ENCODE measurements around the gene PTGER3.
"Not testable (repeated sequence)": the region's sequence is repeated elsewhere in the genome, so short reads cannot be mapped to it uniquely, and the experiment has no call there.

The PTGER3 gene

DNA sequence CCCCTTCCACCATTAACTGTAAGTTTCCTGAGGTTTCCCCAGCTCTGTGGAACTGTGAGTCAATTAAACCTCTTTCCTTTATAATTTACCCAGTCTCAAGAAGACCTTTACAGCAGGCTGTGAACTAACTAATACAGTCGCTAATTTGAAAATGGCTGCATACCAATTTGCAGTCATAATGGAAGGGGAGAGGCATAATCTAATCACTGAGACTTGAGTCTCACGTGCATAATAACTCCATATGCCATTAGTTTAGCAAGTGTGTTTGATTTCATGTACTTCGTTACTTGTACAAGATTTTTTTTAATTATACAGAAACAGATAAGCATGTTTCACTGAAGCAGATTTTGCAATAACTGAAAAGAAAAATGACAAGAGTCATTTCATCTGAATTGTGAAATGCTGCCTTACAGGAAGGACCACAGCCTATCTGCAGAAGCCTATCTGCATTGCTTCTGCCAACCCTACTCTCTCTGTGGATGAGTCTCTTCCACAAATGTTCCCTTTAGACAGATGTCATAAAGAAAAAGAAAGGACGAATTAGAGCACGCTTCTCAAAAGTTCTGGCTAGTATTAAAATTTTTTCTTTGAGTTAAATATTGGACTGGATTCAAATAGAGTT is 99.1 kb downstream of the PTGER3 start:
- no peak overlapping the region for H3K4me3 ChIP-seq (ENCODE audit: low read depth, low read length)
- no peak for DNase-seq (ENCODE audit: low read depth)
- TF ChIP-seq, protein P1, sequence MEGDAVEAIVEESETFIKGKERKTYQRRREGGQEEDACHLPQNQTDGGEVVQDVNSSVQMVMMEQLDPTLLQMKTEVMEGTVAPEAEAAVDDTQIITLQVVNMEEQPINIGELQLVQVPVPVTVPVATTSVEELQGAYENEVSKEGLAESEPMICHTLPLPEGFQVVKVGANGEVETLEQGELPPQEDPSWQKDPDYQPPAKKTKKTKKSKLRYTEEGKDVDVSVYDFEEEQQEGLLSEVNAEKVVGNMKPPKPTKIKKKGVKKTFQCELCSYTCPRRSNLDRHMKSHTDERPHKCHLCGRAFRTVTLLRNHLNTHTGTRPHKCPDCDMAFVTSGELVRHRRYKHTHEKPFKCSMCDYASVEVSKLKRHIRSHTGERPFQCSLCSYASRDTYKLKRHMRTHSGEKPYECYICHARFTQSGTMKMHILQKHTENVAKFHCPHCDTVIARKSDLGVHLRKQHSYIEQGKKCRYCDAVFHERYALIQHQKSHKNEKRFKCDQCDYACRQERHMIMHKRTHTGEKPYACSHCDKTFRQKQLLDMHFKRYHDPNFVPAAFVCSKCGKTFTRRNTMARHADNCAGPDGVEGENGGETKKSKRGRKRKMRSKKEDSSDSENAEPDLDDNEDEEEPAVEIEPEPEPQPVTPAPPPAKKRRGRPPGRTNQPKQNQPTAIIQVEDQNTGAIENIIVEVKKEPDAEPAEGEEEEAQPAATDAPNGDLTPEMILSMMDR (IDR thresholded peaks at IDR 0.05; ENCODE audit: low read depth, low read length, missing control alignments) = no peak

DNA sequence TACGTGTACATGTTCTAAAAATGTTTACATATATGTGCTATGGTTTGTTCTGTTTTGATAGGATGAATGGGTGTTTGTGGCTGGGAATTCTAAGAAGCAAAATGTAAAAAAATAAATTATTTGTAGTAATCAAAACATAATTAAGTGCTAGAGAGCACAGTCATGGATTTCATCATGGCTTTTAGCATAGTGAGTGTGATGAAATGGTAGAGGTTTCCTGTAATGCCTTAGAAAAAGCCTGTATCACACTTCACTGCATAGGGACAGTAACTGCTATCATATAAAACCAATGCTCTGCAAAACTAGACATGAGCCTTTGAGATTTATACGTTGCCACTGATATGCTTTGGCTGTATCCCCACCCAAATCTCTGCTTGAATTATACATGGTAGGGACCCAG is 99.8 kb downstream of the PTGER3 start:
- H3K4me3 ChIP-seq (ENCODE audit: low read depth, low read length) = no peak overlapping the region
- no peak for DNase-seq (ENCODE audit: low read depth)
- in situ Hi-C loops (cut with HindIII; ENCODE audit: low sequenced_read_pairs) = no loop called here
- TF ChIP-seq, protein P1 (IDR thresholded peaks at IDR 0.05; ENCODE audit: low read depth, low read length, missing control alignments) = no peak

More for the DNA sequence above, 99.1 kb downstream of the PTGER3 start:
- in situ Hi-C loops (cut with HindIII; ENCODE audit: low sequenced_read_pairs) = no loop called here

DNA sequence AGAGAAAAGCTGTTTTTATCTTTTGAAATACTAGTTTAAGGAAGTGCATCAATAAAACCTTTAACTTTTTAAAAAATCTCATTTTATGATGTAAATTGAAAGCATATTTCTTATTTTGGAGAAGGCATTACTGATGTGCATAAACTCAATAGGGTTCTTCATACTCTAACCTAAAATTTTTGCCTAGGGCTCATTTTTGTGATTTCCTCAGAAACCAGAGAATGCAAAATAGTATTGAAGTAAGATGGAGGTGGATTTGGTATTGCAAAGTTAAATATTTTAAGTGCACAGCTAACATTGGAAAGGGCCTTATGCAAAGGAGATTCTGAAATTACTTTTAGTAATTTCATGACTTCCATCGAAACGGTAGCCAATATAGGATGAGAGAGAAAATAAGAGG is 101.9 kb downstream of the PTGER3 start:
- in situ Hi-C loops (cut with HindIII; ENCODE audit: low sequenced_read_pairs) = no loop called here
- H3K4me3 ChIP-seq (ENCODE audit: low read depth, low read length) = no peak overlapping the region
- DNase-seq (ENCODE audit: low read depth) = no peak
- TF ChIP-seq, protein P1 (IDR thresholded peaks at IDR 0.05; ENCODE audit: low read depth, low read length, missing control alignments) = no peak

DNA sequence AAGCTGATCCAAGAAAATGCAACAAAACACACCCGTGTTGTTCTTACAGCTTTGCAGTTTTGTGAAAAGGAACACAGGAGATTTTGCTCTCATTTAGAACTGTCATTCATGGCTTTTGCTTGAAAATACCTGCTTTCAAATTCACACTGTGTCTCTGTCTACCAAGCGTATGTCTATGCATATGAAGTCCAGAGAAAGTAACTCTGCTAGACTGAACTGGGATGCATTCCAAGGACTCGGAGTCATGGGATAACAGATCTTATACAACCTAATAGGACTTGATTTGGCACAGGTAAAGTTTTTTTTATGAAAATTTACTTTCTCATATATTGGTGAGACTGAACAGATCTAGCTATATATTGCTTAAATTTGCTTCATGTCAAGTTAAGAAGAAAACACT is 102.4 kb downstream of the PTGER3 start:
- TF ChIP-seq, protein P1 (IDR thresholded peaks at IDR 0.05; ENCODE audit: low read depth, low read length, missing control alignments) = no peak
- no peak overlapping the region for H3K4me3 ChIP-seq (ENCODE audit: low read depth, low read length)
- in situ Hi-C loops (cut with HindIII; ENCODE audit: low sequenced_read_pairs) = no loop called here
- no peak for DNase-seq (ENCODE audit: low read depth)

DNA sequence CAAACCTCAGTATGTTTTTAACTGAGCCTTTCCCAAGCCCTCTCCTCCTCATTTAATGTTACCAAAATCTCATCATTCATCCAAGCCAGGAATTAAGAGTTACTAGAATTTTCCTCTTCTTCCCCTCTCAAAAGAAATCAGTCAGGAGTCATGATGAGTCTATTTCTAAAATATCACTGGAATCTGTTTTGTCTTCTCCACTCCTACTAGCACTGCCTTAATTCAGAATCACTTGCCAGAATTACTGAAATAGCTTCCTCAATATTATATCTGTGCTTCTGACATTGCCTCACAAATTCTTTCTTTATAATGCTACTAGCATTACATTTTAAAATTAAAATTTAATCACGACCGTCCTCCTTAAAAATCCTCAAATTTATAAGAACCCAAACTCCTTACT is 106.1 kb downstream of the PTGER3 start:
- in situ Hi-C loops (cut with HindIII; ENCODE audit: low sequenced_read_pairs) = no loop called here
- no peak overlapping the region for H3K4me3 ChIP-seq (ENCODE audit: low read depth, low read length)
- no peak for DNase-seq (ENCODE audit: low read depth)
- TF ChIP-seq, protein P1 (IDR thresholded peaks at IDR 0.05; ENCODE audit: low read depth, low read length, missing control alignments) = no peak

DNA sequence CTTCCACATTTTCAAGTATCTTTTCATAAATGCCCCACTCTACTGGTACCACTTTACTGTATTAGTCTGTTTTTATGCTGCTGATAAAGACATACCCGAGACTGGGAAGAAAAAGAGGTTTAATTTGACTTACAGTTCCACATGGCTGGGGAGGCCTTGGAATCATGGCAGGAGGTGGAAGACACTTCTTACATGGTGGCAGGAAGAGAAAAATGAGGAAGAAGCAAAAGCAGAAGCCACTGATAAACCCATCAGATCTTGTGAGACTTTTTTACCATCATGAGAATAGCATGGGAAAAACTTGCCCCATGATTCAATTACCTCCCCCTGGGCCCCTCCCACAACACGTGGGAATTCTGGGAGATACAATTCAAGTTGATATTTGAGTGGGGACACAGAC is 107.2 kb downstream of the PTGER3 start:
- in situ Hi-C loops (cut with HindIII; ENCODE audit: low sequenced_read_pairs); DNase-seq (ENCODE audit: low read depth); H3K4me3 ChIP-seq (ENCODE audit: low read depth, low read length): not testable (repeated sequence)

DNA sequence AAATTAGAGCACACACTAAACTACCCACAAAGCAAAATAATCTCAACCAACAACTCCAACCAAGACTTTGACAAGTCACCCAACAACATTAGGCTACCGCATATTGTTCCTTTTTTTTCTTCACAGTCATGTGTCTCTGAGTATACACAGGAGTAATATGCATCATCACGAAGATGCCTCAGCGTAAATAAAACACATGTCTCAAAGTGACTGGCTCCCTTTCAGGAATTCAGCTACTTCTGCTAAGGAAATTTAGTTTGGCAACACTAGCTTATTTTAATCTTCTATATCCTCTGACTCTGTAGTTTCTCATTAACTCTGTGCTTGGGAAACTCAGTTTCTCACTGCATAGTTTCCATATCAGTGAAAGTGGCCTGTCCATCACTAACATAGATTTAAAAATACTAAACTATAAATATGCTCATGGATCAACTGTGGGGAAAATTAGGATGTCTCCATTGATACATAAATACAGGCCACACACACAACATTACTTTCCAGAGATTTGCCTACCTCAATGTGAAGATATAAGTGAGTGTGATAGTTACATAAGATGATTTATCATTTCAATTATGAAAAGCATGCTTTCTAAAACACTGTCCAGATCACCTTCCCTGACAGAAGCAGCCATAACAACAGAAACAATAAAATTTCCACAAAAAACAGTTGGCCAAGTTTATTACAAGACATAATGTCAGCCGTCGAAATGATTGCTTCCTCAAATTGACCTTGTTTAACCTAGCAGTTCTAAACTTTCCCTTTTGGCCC is 113.2 kb downstream of the PTGER3 start:
- H3K4me3 ChIP-seq (ENCODE audit: low read depth, low read length) = no peak overlapping the region
- in situ Hi-C loops (cut with HindIII; ENCODE audit: low sequenced_read_pairs) = no loop called here
- TF ChIP-seq, protein P1 (IDR thresholded peaks at IDR 0.05; ENCODE audit: low read depth, low read length, missing control alignments) = no peak
- DNase-seq (ENCODE audit: low read depth) = no peak

All from astrocyte of the cerebellum (primary cell).